UCSD-AML1 (cell line): ENCODE data around the gene KIAA1586.

Experiments
- DNase-seq: peaks from one replicate; lab custom pipeline; 2025; ENCODE audit not compliant: unreplicated experiment; lab: John Stamatoyannopoulos, UW

The KIAA1586 gene

DNA sequence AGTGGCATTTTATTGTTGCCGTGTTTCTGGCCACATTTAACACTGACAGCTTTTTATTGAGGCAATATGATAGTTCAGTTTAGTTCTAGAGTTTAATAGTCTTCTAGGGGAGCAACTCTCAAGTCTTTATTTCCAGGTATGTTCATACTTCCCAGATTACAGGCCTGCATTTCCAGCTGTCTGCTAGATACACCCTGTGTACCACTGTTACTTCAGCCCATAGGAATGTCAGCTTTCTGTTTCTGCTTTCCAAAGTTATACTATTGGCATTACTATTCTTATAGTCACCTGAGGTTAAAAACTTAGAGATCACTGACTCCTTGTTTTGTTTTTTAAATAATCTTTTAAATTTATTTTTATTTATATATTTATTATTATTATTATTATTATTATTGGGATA is 51.1 kb downstream of the KIAA1586 start:
- DNase-seq, result no peak

DNA sequence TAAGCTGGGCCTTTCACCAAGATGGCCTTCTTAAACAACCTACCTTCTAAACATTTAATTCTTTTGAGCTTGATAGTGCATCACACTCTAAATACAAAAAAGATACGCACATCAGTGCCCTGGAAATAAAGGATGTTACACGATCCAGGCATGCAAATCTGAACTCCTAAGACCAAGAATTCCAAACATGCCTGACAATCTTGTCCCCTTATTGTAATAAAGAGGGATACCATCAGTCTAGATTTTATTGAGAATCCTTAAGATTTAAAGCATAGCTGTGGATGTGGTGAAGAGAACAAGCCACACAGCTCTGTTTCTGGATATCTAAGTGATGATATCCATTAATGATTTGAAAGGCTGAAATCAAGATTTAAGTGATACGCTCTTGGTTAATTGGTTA is 56.5 kb downstream of the KIAA1586 start:
- DNase-seq, result no peak

DNA sequence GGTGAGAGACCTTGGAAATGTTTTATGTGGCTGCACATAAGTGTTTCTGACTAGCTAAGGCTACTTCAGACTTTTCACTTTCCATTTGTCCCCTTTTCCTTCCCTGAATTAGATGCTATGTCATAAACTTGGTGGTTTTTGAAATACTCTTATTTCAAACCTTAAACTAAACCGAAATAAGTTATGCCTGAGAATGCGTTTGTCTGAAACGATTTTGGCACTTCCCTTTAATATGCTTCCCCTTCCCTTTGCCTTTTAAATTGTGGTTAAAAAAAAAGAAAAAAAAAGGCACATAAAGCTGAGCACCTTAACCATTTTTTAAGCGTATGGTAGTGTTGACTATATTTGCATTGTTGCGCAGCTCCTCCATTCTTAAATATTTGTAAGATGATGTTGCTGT is 57.8 kb downstream of the KIAA1586 start:
- DNase-seq, result no peak
